Measurements from ENCODE around the gene TSPAN12.

TSPAN12 gene

DNA sequence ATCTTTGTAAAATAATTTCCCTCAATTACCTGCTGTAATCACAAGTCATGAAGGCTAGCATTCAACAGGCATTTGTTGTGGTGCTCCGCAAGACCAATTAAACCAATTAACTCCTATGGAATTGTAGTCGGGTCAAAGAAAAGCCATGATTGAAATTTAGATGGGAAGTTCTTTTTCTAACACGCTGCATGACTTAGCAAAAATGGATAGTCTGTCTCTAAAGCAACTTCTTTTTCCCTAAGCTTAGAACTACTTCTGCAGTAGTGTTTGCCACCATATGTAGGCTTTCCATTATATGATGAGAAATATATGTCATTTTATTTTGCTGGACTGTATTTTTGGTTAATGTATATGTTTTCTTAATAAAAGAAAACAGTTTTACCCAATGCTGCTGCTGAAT is 119.1 kb downstream of the TSPAN12 start:
- DNase-seq: no peak
